ENCODE measurements around the gene ANKRD52. TPM values are rescaled to one million over a fixed set of nuclear protein-coding genes. Genes with fewer than 3 reads are reported as not detected.

The ANKRD52 gene
- total and polyA plus RNA-seq, 9 of the 15 experiments (the other 6 are each of a cell fraction or from before 2014, with no cell fraction given) = 0.52 to 46.8 (median 7.9) TPM

DNA sequence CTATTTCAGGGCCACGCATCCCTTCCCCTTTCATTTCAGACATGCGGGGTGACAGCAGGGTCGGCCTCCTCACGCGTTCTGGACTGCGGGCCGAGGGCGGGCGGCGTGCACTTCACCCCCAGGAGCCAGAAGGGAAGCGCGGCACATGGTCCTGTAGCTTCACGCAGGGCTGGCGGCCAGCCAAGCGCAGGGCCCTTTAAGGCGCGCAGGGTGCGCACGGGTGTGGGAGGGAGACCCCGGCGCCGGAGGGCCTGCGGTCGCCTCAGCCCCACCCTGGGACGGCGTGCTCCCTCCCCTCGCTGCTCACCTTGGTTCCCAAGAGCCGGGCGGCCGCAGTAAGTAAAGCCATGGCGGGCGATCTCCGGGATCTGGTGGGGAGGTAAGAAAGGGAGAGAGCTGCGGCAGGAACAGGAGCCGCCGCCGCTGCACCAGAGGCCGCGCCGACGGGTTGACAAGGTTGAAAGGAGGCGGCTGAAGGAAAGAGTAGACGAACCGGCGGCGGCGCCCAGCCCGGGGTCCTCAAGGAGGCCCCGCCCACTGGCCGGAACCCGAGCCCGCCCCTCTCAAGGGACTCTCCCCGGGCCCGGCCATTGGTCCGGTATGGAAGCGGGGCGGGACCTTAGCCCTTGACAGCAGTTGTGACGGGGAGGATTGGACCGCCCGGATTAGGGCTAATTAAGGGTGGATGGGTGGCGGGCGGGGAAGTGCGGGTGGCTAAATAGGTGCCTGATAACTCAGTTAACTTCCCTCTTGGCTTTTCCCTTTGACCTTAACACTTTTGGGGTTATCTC lies 41.9 kb upstream of the ANKRD52 start, which contains the start of gene CS (continued):
- TF ChIP-seq CBX3 (IDR thresholded peaks at IDR 0.05; ENCODE audit: borderline replicate concordance in 1 of 2, low read length in 2 of 2) (no peak; a peak in 1 of 3 replicates), NBN (IDR thresholded peaks at IDR 0.05; ENCODE audit: low read depth) (peak; percentile 38; the same call in 1 of the 2 replicates), THRA (IDR thresholded peaks at IDR 0.05) (no peak), PRDM10 (IDR thresholded peaks at IDR 0.05; ENCODE audit: partially characterized antibody) (peak; percentile 35), ZNF12 (CRISPR knock-in tag; IDR thresholded peaks at IDR 0.05) (no peak), ZNF134 (CRISPR knock-in tag; conservative IDR thresholded peaks at IDR 0.05) (no peak), ZNF232 (CRISPR knock-in tag; IDR thresholded peaks at IDR 0.05) (no peak), PREB (CRISPR knock-in tag; IDR thresholded peaks at IDR 0.05) (0 out of 2 replicates have a peak, but pooled peaks have one; percentile 76), SPI1 (IDR thresholded peaks at IDR 0.05; ENCODE audit: borderline replicate concordance, low read depth, low read length) (0 out of 2 replicates have a peak, but pooled peaks have one; percentile 24), ETS2 (tag; IDR thresholded peaks at IDR 0.05; ENCODE audit: borderline replicate concordance, poor library complexity, severe bottlenecking) (no peak), YY1 (IDR thresholded peaks at IDR 0.05; ENCODE audit: borderline replicate concordance in 1 of 3, control insufficient read depth in 1 of 3, extremely low read depth in 1 of 3, insufficient read depth in 3 of 3, insufficient read length in 1 of 3, insufficient replicate concordance in 2 of 3, low read depth in 1 of 3, low read length in 2 of 3) (peak in 2 of 3 experiments; percentile 11 to 41), POLR2A (conservative IDR thresholded peaks at IDR 0.05) (peak; percentile 95), MYC (IDR thresholded peaks at IDR 0.05; ENCODE audit: low read depth, low read length) (peak; percentile 93), MYC (CRISPR knock-in tag; IDR thresholded peaks at IDR 0.05; ENCODE audit: borderline replicate concordance, low read depth) (peak; percentile 94), CHD2 (IDR thresholded peaks at IDR 0.05; ENCODE audit: low read depth, low read length) (no peak), RB1 (IDR thresholded peaks at IDR 0.05; ENCODE audit: low read depth) (peak; percentile 77), MEIS2 (IDR thresholded peaks at IDR 0.05; ENCODE audit: partially characterized antibody) (peak; percentile 74)
- TF ChIP-seq, protein P1, sequence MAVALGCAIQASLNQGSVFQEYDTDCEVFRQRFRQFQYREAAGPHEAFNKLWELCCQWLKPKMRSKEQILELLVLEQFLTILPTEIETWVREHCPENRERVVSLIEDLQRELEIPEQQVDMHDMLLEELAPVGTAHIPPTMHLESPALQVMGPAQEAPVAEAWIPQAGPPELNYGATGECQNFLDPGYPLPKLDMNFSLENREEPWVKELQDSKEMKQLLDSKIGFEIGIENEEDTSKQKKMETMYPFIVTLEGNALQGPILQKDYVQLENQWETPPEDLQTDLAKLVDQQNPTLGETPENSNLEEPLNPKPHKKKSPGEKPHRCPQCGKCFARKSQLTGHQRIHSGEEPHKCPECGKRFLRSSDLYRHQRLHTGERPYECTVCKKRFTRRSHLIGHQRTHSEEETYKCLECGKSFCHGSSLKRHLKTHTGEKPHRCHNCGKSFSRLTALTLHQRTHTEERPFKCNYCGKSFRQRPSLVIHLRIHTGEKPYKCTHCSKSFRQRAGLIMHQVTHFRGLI (CRISPR knock-in tag; IDR thresholded peaks at IDR 0.05) = no peak

Measured in K562 (cell line).